Measurements from ENCODE around the gene CST1.

DNA sequence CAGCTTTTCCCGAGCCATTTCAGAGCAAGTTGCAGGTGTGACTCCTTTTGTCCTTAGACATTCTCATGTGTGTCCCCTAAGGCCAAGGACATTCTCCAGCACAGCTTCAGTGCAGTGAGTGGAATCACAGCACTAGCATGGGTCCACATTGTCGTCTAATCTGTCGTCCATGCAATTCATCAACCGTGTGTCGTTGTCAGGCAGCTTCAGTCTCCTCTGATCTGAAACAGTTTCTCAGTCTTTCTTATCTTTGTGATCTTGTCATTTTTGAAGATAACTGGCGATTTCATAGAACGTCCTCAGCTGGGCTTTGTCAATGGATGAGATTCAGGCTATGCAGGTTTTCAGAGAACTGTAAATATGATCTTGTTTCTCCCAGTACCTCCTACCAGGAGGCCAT is 44.1 kb upstream of the CST1 start:
- TF ChIP-seq, protein P1, sequence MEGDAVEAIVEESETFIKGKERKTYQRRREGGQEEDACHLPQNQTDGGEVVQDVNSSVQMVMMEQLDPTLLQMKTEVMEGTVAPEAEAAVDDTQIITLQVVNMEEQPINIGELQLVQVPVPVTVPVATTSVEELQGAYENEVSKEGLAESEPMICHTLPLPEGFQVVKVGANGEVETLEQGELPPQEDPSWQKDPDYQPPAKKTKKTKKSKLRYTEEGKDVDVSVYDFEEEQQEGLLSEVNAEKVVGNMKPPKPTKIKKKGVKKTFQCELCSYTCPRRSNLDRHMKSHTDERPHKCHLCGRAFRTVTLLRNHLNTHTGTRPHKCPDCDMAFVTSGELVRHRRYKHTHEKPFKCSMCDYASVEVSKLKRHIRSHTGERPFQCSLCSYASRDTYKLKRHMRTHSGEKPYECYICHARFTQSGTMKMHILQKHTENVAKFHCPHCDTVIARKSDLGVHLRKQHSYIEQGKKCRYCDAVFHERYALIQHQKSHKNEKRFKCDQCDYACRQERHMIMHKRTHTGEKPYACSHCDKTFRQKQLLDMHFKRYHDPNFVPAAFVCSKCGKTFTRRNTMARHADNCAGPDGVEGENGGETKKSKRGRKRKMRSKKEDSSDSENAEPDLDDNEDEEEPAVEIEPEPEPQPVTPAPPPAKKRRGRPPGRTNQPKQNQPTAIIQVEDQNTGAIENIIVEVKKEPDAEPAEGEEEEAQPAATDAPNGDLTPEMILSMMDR (IDR thresholded peaks at IDR 0.05; ENCODE audit: insufficient read depth, low read length, poor library complexity, severe bottlenecking): no peak
- no peak for TF ChIP-seq EZH2phosphoT487 (conservative IDR thresholded peaks at IDR 0.05; ENCODE audit: low read length)
